GM19025 (cell line): ENCODE measurements around the gene ALX4.

Experiments used
- ATAC-seq: cut with Tn5 transposase; IDR thresholded peaks from one replicate; pipeline ENCODE4 v1.9.1; 2021; ENCODE audit warnings: mild to moderate bottlenecking, low read depth, moderate library complexity; ENCODE audit not compliant: unreplicated experiment

ALX4 gene

GRCh38 chr11:44318369-44318768, 8.4 kb upstream of the ALX4 start:
- no peak for ATAC-seq

DNA sequence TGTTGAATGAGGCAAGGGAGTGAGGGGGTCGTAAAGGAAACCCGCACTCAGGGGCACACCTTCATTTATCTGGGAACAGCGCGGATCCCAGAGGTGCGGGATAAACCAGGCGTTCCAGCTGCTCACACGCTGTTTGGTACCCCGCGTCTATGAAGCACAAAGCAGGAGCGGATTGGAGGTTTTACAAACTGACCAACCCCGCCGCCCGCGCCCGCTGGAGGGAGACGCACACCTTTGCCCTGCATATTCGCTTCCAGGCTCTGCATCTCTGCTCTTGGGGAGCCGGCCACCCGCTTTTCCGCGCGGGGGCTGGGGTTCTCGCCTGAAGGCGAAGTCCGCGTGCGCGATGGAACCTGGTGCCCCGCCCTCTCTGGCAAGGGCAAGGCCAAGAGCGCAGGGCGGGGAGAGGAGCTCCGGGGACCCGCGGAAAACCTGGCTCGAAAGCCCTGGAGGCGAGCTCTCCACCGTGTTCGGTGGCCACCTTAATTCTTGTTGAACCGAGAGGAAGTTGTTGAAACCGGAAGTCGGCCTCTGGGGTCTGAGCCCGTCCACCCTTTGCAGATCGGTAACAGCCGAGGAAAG, 6.8 kb upstream of the ALX4 start:
- no peak for ATAC-seq

- ATAC-seq = no peak
Measured at GRCh38 chr11:44315947-44316658, 6.2 kb upstream of the ALX4 start.

DNA sequence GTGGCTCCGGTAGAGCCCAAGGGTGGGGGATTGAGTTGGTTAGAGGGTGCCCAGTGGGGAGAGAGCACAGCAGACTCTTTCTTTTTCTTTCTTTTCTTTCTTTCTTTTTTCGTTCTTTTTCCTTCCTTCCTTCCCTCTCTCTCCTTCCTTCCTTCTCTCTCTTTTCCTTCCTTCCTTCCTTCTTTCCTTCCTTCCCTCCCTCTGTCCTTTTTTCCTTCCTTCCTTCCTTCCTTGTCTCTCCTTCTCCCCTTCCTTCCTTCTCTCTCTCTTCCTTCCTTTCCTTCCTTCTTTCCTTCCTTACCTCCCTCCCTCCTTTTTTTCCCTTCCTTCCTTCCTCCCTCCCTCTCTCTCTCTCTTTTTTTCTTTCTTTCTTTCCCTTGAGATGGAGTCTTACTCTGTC, 4.8 kb upstream of the ALX4 start:
- ATAC-seq = no peak

DNA sequence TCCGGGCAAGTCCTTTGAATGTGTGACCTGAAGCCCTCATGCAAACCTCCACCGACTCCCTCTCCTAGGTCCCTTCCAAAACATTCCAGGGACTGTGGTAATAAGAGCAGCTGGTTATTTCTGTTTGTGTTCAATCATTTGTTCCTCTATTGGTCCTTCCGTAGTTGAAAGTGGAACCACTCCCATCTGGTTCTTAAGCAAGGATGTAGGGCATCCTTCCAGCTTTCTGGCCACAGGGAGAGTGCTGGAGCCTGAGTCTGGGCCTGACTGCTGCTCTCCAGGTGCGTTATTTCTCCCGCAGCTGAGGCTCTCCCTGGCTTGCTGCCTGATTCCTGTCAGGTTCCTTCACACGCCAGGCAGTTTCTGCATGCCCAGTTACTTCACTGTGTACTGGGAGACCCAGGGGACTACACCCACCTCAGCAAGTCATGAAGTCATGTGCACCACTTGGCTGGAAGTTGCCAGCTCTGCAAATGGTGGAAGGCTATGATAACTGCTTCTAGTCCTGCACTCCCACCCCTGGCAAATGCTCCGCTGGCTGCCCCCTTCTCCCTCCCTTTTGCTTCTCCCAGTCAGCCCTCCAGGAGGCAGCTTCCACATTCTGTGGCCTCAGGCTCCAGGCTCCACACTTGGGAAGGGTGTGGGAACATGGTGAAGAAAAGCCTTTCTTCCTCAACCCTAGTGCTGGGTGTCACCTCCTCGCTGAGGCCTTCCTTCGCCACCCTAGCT, 4.0 kb upstream of the ALX4 start:
- no peak for ATAC-seq

DNA sequence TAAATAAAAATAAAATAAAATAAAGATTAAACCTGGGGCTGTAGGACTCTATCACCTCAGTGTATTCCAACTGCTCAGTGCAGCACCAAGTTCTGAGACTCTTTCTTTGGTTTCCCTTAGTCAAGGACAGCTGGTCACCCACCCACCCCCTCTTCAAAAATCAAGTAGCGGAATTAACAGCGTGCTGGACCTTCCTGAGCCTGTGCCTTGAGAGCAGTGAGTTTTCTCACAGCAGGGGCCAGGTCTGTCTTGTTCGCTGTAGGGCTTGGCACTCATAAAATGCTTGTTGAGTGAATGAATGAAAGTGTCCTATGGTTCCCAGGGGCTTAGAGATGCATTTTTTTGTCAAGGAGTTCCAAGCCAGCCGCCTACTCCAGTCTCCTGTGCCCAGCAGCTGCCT, 2.9 kb upstream of the ALX4 start:
- ATAC-seq = no peak

DNA sequence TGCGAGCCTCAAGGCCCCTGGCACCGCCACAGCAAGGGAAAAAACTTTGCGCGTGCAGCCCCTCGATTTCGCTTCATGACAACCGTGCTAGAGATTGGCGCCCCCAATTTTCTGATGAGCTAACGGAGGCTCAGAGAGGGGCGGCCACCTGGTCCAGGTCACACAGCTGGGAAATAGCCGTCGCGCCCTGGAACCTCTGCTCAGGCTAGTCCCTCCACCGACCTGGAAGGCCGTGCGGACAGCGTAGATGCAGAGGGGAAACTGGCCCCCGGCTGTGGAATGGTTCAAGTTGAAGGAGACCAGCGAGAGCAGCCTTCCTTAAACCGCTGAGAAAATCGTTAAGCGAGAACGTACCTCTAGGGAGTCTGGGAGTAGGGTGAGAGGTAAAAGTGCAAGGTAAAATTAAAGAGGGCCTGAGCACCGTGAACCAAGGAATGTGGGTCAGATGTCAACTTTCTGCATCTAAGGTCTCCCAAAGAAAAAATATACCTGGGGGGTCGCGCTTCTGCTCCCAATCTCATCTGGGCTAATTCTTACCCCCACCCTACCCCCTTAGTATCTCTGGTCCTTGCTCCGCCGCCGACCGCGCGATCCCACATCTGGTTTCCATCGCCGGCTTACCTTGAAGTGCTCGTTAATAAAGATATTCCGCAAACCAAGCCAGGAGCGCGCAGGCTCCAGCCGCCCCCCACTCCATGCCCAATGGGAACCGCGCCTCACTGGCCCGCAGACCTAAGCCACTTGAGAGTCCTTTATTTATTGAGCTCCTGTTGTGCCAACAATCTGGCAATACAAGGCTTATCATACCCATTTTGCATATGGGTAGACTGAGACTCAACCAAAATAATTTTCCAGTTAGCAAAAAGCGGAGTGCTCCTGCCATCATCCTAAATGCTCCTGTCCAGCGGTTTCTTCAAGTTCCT, 1.7 kb upstream of the ALX4 start:
- ATAC-seq = no peak

DNA sequence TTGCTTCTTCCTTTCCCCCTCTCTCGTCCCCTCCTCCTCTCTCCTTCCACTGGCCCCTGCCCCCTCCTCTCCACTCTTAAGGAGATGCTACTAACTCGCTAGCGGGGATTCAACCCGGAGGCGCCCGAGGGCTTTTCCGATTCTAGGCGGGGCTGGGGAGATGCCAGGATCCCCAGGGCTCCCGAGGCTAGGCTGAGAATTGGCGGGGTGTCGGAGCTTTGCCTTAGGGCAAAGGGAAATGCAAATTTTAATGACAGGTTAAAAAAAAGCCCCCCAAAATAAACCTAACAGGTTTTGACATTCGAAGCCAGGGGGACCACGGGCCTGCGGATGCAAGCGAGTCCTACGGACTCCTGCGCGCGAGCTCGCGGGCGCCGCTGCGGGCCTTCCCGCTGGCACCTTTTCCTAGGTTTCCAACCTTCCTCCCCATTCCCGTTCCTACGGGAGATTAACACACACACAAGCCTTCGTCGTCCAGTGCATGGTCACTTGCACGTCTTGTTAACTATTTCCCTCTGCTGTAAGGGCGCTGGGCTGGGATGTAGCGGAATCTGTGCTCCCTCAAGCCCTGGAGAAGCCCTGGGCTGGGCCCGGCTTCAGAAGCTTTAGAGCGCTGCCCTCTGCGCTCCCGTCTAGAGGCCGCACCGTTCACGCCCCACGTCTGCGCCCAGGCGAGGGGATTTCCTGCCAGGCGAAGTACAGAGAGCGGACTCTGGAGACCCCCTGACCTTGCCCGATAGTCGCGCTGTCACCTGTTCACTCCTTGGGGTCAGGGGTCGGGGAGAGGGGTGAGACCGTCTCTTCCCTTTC, 729 bp upstream of the ALX4 start:
- no peak for ATAC-seq

- no peak for ATAC-seq
Measured at GRCh38 chr11:44310206-44310462, 195 bp upstream of the ALX4 start.

GRCh38 chr11:44308923-44309477, 939 bp downstream of the ALX4 start:
- no peak for ATAC-seq

GRCh38 chr11:44308256-44308922, 1.6 kb downstream of the ALX4 start:
- no peak for ATAC-seq

DNA sequence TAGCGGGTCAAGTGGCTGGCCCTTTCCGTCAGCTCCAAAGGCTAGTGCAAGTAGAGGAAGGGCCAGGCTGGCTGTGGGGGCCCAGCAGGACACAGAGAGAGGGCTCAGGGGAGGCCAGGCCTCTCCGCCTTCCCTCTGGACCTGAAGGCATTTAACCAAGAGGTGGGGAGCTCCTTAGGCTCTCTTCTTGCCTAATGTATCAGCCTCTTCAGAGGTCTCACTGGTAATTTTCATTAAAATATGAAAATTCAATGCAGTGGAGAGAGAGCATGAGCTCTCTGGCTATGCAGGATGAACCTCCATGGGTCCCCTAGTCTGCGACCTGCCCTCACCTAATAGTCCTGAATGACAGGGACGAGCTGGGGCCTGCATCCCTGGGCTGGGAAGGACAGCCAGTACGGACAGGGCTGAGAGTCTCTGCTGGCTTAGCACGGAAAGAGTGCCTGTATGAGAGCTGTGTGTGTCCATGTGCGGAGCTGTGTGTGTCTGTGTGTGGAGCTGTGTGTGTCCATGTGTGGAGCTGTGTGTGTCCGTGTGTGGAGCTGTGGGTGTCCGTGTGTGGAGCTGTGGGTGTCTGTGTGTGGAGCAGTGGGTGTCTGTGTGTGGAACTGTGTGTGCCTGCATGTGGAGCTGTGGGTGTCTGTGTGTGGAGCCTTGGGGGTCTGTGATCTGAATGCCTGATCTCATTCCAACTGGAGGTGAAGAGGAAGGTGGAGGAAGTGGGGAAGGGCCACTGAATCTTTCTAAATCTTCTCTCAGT, 2.4 kb downstream of the ALX4 start:
- ATAC-seq = no peak

GRCh38 chr11:44306918-44307244, 3.1 kb downstream of the ALX4 start:
- ATAC-seq = no peak

- ATAC-seq = no peak
Measured at GRCh38 chr11:44306052-44306917, 3.7 kb downstream of the ALX4 start.

DNA sequence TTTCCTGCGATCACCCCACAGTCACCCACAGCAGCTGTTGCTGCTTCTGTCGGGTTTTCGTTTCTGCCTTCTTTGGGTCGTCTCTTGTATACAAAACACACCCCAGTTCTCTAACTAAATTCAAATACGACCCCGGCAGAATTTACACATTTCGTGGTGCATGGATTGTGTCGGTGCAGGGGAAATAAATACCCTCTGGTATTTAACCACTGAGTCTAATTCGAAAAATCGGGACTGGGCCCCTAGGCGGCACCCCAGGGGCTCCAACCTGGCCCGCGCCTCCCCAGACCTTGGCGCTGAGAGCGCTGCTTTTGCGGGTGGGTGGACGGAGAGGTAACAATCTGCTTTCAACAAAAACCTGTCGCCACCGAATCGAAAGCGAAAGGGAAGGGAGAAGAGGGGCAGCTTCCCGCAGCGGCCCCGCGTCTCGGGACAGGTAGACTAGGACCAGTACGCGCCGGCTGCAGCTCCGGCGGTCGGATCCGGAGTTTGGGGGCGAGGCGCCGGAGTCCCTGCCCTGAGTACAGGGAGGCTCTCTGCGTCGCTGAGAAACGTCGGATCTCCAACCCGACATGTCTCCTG, 4.4 kb downstream of the ALX4 start:
- no peak for ATAC-seq

GRCh38 chr11:44305026-44305469, 4.9 kb downstream of the ALX4 start:
- ATAC-seq = no peak
